ENCODE results near the gene KCNQ1. TPM values are rescaled to one million over a fixed set of nuclear protein-coding genes. Genes with fewer than 3 reads are reported as not detected.

The KCNQ1 gene
- total RNA-seq, 1 experiment from 2014 or later, result not detected

GRCh38 chr11:2885017-2885677 is 440.3 kb downstream of the KCNQ1 start:
- Histone ChIP-seq H3K27me3 (ENCODE audit: insufficient read depth, low read depth) (no peaks in the 10 kb centered on the region), H3F3A (ENCODE audit: insufficient read depth, low read depth) (no peaks in the 10 kb centered on the region), H4K20me1 (ENCODE audit: insufficient read depth) (no peaks in the 10 kb centered on the region), H2AFZ (peak overlapping the region; percentile 64; the same call in 1 of the 2 replicates), H3K4me3 (peak overlapping the region; percentile 55; the same call in 1 of the 2 replicates), H3K9me3 (ENCODE audit: insufficient read depth, low read depth) (no peaks in the 10 kb centered on the region), H3K4me1 (replicated peaks; ENCODE audit: insufficient read depth) (no peaks in the 10 kb centered on the region), H3K79me2 (ENCODE audit: low read depth) (no peaks in the 10 kb centered on the region), H3K27ac (no peak overlapping the region), H3K36me3 (ENCODE audit: low read depth) (no peaks in the 10 kb centered on the region), H3K4me2 (peak overlapping the region; percentile 72), H3K9me2 (ENCODE audit: insufficient read depth) (no peaks in the 10 kb centered on the region)
- CTCF ChIA-PET, result interaction anchor here (1.0 kb wide), 1 partner anchor 351 kb away, joined by 4 read pairs; no protein-coding TSS in a partner anchor
- DNase-seq, result peak in 1 of 2 experiments; percentile 60
- TF ChIP-seq EZH2 (IDR thresholded peaks at IDR 0.05; ENCODE audit: low read depth) (peak; percentile 29; the same call in 1 of the 2 replicates), CTCF (conservative IDR thresholded peaks at IDR 0.05) (no peak; the same call in 1 of the 2 replicates)
- POLR2A ChIA-PET (ENCODE audit: unreplicated experiment), result no interaction called here
- BruUV-seq (replicated peaks), result TSS peak; percentile 58
- intact Hi-C loops (cut with micrococcal nuclease; ENCODE audit: unreplicated experiment), result loop anchor here (2.0 to 5.0 kb wide), 3 partner anchors 58 to 522 kb away; no protein-coding TSS in a partner anchor

GRCh38 chr11:2885678-2886081 is 440.9 kb downstream of the KCNQ1 start, which contains the start of gene CDKN1C:
TSS of gene CDKN1C (minus strand) at chr11:2885775. CDS start at chr11:2885456, 319 bp downstream.
- POLR2A ChIA-PET (ENCODE audit: unreplicated experiment), result no interaction called here
- H2AFZ ChIP-seq, result peak within 1 kb of the TSS; percentile 64; the same call in 1 of the 2 replicates
- H3K9me2 ChIP-seq (ENCODE audit: insufficient read depth), result no peaks in the 10 kb centered on the region
- H3F3A ChIP-seq (ENCODE audit: insufficient read depth, low read depth), result no peaks in the 10 kb centered on the region
- H3K36me3 ChIP-seq (ENCODE audit: low read depth), result no peaks in the 10 kb centered on the region
- intact Hi-C loops (cut with micrococcal nuclease; ENCODE audit: unreplicated experiment), result loop anchor here (2.0 to 5.0 kb wide), 3 partner anchors 58 to 522 kb away; no protein-coding TSS in a partner anchor
- CTCF ChIA-PET, result interaction anchor here (0.6 to 1.0 kb wide), 2 partner anchors 183 to 352 kb away, joined by 4 to 5 read pairs; no protein-coding TSS in a partner anchor
- peak within 1 kb of the TSS; percentile 72 for H3K4me2 ChIP-seq
- BruUV-seq (replicated peaks), result no TSS peak
- no peak for TF ChIP-seq CTCF (conservative IDR thresholded peaks at IDR 0.05)
- TF ChIP-seq EZH2 (IDR thresholded peaks at IDR 0.05; ENCODE audit: low read depth), result no peak
- no peaks in the 10 kb centered on the region for H4K20me1 ChIP-seq (ENCODE audit: insufficient read depth)
- DNase-seq, result peak; percentile 47 to 71
- no peak within 1 kb of the TSS for H3K27ac ChIP-seq
- no peaks in the 10 kb centered on the region for H3K4me1 ChIP-seq (replicated peaks; ENCODE audit: insufficient read depth)
- no peaks in the 10 kb centered on the region for H3K27me3 ChIP-seq (ENCODE audit: insufficient read depth, low read depth)
- H3K9me3 ChIP-seq (ENCODE audit: insufficient read depth, low read depth), result no peaks in the 10 kb centered on the region
- H3K4me3 ChIP-seq, result peak within 1 kb of the TSS; percentile 55; the same call in 1 of the 2 replicates
- no peaks in the 10 kb centered on the region for H3K79me2 ChIP-seq (ENCODE audit: low read depth)

- Histone ChIP-seq H3K4me3 (no peak overlapping the region), H3F3A (ENCODE audit: insufficient read depth, low read depth) (no peaks in the 10 kb centered on the region), H3K27ac (no peak overlapping the region), H3K9me3 (ENCODE audit: insufficient read depth, low read depth) (no peaks in the 10 kb centered on the region), H3K36me3 (ENCODE audit: low read depth) (no peaks in the 10 kb centered on the region), H3K4me2 (no peak overlapping the region), H2AFZ (no peak overlapping the region), H3K9me2 (ENCODE audit: insufficient read depth) (no peaks in the 10 kb centered on the region), H3K79me2 (ENCODE audit: low read depth) (no peaks in the 10 kb centered on the region), H3K27me3 (ENCODE audit: insufficient read depth, low read depth) (no peaks in the 10 kb centered on the region), H3K4me1 (replicated peaks; ENCODE audit: insufficient read depth) (no peaks in the 10 kb centered on the region), H4K20me1 (ENCODE audit: insufficient read depth) (no peaks in the 10 kb centered on the region)
- no TSS peak for BruUV-seq (replicated peaks)
- TF ChIP-seq EZH2 (IDR thresholded peaks at IDR 0.05; ENCODE audit: low read depth) (no peak), CTCF (conservative IDR thresholded peaks at IDR 0.05) (no peak)
- ChIA-PET POLR2A (ENCODE audit: unreplicated experiment) (no interaction called here), CTCF (interaction anchor here (0.6 kb wide), 1 partner anchor 184 kb away, joined by 5 read pairs; no protein-coding TSS in a partner anchor)
- DNase-seq, result no peak
- intact Hi-C loops (cut with micrococcal nuclease; ENCODE audit: unreplicated experiment), result loop anchor here (5.0 kb wide), 2 partner anchors 59 to 521 kb away; no protein-coding TSS in a partner anchor
These were observed 441.5 kb downstream of the KCNQ1 start for GRCh38 chr11:2886191-2886894.
